Neural progenitor cell (in vitro differentiated cells): ENCODE results near the gene SLC24A4.

Experiments
- CTCF ChIP-seq: fragments of 200-600 bp; sonication (generic); IDR thresholded peaks from 2 replicates; pipeline ENCODE4 v1.5.1; 2017; ENCODE audit warnings: antibody characterized with exemption, mild to moderate bottlenecking
- EZH2phosphoT487 ChIP-seq: fragments of 200-600 bp; sonication (generic); IDR thresholded peaks from 2 replicates; pipeline ENCODE4 v1.6.1; 2017; ENCODE audit warnings: antibody characterized with exemption

GRCh38 chr14:92308716-92309115 is 14.2 kb upstream of the SLC24A4 start:
- no peak for TF ChIP-seq CTCF
- no peak for TF ChIP-seq EZH2phosphoT487
